H1 (cell line): ENCODE data around the gene TADA2B. TPM values are rescaled to one million over a fixed set of nuclear protein-coding genes. Genes with fewer than 3 reads are reported as not detected.

Source experiments
- EP300 ChIP-seq, 2 experiments: IDR thresholded peaks; 1 replicate in 1 of 2; 2 replicates in 1 of 2; pipeline ENCODE4 v1.6.1; 2011 to 2012; ENCODE audit warnings: low read depth in 2 of 2, low read length in 2 of 2, mild to moderate bottlenecking in 2 of 2, borderline replicate concordance in 1 of 2, inconsistent platforms in 1 of 2, moderate library complexity in 1 of 2
- GABPA ChIP-seq: IDR thresholded peaks from 2 replicates; pipeline ENCODE4 v1.6.1; 2011; ENCODE audit warnings: mild to moderate bottlenecking, low read length, moderate library complexity, borderline replicate concordance; ENCODE audit not compliant: insufficient read depth
- RAD21 ChIP-seq, 2 experiments: IDR thresholded peaks in 1 of 2; conservative IDR thresholded peaks in 1 of 2; 2 replicates each; pipeline ENCODE4 v1.6.1; 2011; ENCODE audit warnings: low read depth in 2 of 2, low read length in 2 of 2, improper control_type of control experiment in 1 of 2, inconsistent platforms in 1 of 2, mild to moderate bottlenecking in 1 of 2, moderate library complexity in 1 of 2
- RBBP5 ChIP-seq: IDR thresholded peaks from 2 replicates; pipeline ENCODE4 v1.7.1; 2012; ENCODE audit warnings: low read depth, mild to moderate bottlenecking, inconsistent platforms, low read length, moderate library complexity, borderline replicate concordance
- TCF12 ChIP-seq: IDR thresholded peaks from 2 replicates; pipeline ENCODE4 v1.6.1; 2011; ENCODE audit warnings: low read depth, mild to moderate bottlenecking, low read length
- polyA plus RNA-seq, 7 experiments: library from polyadenylated mRNA; depleted of rRNA in 3 of 7; stranded (reverse) in 5 of 7; unstranded in 2 of 7; fragments of >200 nt in 5 of 7; fragments of 200-250 nt in 2 of 7; gene quantifications; 1 replicate in 5 of 7; 2 replicates in 1 of 7; 4 replicates in 1 of 7; pipeline versions ENCODE4 v1.2.1 to v1.2.3, GENCODE V29; 2011 to 2013; ENCODE audit warnings: missing spikeins in 2 of 7, mixed read lengths in 2 of 7
- total RNA-seq: library from RNA; stranded (reverse); fragmentation: NEBNext Ultra II Directional; extraction: Animal tissue kit (Norgen Biotek cat#: 25700); gene quantifications from 2 replicates; pipeline ENCODE4 v1.2.1, GENCODE V29; 2021

The TADA2B gene
- total and polyA plus RNA-seq, 2 of the 8 experiments (the other 6 are each of a cell fraction or from before 2014, with no cell fraction given) = 5.7 to 12.1 TPM

- TF ChIP-seq EP300 (IDR thresholded peaks at IDR 0.05; ENCODE audit: borderline replicate concordance in 1 of 2, low read depth in 2 of 2, low read length in 2 of 2) (no peak), TCF12 (no peak), RAD21 (IDR thresholded peaks at IDR 0.05 in 1 of 2, conservative IDR thresholded peaks at IDR 0.05 in 1 of 2; ENCODE audit: low read depth in 2 of 2, low read length in 2 of 2) (no peak), GABPA (no peak), RBBP5 (no peak)
- TF ChIP-seq, all 59 proteins: peak for 0
Observed at GRCh38 chr4:7046971-7047370, 3.8 kb downstream of the TADA2B start (continued).
